ENCODE measurements around the gene EIF3L.

DNA sequence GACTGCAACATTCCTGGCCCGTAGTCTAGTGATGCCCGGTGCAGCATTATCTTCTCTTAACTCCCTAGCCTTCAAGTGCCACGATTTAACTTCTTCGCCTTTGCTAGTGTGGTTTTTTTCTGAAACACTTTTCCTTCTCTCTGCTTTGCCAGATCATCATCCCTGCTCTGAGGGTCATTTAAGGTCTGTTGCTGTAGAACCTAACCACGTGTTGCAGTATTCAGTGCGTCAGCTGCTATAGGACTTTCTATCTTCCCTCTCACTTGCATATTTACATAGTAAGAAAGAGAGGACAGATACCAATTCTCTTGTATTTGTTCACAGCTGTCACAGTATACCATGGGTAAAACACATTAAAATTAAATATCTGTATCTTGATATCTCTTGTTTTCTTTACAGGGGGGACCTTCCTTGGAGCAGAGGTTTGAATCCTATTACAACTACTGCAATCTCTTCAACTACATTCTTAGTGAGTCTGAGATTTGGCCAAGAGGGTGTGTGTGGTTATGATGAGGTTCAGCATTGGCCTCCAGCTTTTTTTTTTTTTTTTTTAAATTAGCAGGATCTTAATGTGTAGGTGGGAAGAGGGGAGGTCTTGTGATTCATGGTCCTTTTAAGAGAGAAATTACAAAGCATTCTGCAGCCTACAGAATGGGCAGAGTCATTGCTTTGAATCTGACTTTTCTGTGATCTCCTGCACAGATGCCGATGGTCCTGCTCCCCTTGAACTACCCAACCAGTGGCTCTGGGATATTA, 13.5 kb downstream of the EIF3L start:
- TF ChIP-seq EZH2 (IDR thresholded peaks at IDR 0.05) (no peak), POLR2AphosphoS5 (IDR thresholded peaks at IDR 0.05; ENCODE audit: borderline replicate concordance, low read depth, low read length) (no peak)
